GM12875 (cell line): Measurements from ENCODE around the gene CADPS2.

ENCODE experiments used
- H3K4me3 ChIP-seq: one replicate; pipeline ENCODE4 v1.5.1; 2011; ENCODE audit warnings: low read depth, low read length, control low read depth
- TF ChIP-seq, protein P1 (sequence below): IDR thresholded peaks from 2 replicates; pipeline ENCODE4 v1.5.1; 2011; ENCODE audit warnings: low read depth, mild to moderate bottlenecking, control low read depth, inconsistent platforms, low read length, moderate library complexity, borderline replicate concordance; ENCODE audit not compliant: insufficient read depth

Gene CADPS2

GRCh38 chr7:122416336-122416735 is 469.9 kb downstream of the CADPS2 start:
- H3K4me3 ChIP-seq: no peak overlapping the region
- TF ChIP-seq, protein P1, sequence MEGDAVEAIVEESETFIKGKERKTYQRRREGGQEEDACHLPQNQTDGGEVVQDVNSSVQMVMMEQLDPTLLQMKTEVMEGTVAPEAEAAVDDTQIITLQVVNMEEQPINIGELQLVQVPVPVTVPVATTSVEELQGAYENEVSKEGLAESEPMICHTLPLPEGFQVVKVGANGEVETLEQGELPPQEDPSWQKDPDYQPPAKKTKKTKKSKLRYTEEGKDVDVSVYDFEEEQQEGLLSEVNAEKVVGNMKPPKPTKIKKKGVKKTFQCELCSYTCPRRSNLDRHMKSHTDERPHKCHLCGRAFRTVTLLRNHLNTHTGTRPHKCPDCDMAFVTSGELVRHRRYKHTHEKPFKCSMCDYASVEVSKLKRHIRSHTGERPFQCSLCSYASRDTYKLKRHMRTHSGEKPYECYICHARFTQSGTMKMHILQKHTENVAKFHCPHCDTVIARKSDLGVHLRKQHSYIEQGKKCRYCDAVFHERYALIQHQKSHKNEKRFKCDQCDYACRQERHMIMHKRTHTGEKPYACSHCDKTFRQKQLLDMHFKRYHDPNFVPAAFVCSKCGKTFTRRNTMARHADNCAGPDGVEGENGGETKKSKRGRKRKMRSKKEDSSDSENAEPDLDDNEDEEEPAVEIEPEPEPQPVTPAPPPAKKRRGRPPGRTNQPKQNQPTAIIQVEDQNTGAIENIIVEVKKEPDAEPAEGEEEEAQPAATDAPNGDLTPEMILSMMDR: no peak

DNA sequence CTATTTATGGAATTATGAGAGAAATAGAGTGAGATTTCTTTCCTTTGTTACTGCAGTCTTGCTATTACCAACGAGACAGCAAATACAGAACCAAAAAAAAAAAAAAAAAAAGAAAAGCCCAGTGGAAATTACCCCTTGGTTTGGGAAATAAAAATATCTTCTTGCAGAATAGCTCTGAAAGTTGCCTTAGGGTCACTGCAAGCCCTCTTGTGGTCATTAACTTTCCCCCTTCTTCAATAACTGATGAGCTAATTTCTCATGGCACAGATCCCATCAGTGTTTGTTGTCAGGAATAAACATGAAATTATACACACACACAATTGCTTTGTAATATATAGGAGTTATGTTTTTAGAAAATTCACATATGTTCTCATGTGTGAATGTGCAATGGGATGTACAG is 470.8 kb downstream of the CADPS2 start:
- H3K4me3 ChIP-seq: no peak overlapping the region
- TF ChIP-seq, protein P1: no peak

DNA sequence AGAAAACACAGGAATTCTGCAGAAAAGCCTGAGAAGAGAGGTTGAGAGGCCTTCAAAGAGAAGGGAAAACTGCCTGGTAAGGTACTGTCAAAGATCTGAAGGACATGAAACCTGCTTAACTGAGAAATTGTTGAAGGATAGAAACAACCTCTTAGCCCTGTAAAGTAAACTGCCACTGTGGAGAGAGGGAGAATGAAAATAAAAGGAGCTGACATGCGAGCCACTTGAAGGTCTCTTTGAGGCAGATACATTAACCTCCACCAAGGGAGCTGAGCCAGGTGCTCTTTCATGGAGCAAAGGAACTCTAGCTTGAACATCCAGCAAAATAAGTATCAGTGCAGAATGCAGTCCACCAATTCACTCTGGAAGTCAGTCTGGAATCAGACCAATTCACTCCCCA is 472.9 kb downstream of the CADPS2 start:
- TF ChIP-seq, protein P1: no peak
- H3K4me3 ChIP-seq: no peak overlapping the region

GRCh38 chr7:122412883-122413282 is 473.4 kb downstream of the CADPS2 start:
- TF ChIP-seq, protein P1: no peak
- H3K4me3 ChIP-seq: no peak overlapping the region

GRCh38 chr7:122412441-122412840 is 473.8 kb downstream of the CADPS2 start:
- TF ChIP-seq, protein P1: no peak
- no peak overlapping the region for H3K4me3 ChIP-seq

GRCh38 chr7:122407195-122407594 is 479.1 kb downstream of the CADPS2 start:
- H3K4me3 ChIP-seq: no peak overlapping the region
- TF ChIP-seq, protein P1: no peak

GRCh38 chr7:122403113-122403512 is 483.1 kb downstream of the CADPS2 start:
- TF ChIP-seq, protein P1: no peak
- no peak overlapping the region for H3K4me3 ChIP-seq
